AG04450 (cell line): ENCODE results near the gene FHIP2A. TPM values are rescaled to one million over a fixed set of nuclear protein-coding genes. Genes with fewer than 3 reads are reported as not detected.
"Not testable (repeated sequence)": the region's sequence is repeated elsewhere in the genome, so short reads cannot be mapped to it uniquely, and the experiment has no call there.

Experiments used
- CTCF ChIA-PET: fragments of 300-600, 350-600 bp; formaldehyde crosslinking; extraction: SDS; loops from one replicate; lab custom pipeline; 2022; ENCODE audit warnings: antibody characterized with exemption, inconsistent platforms; lab: Charles Lee
- POLR2A ChIA-PET: fragments of 350-600 bp; formaldehyde crosslinking; extraction: SDS; loops from one replicate; lab custom pipeline; 2021; ENCODE audit warnings: antibody characterized with exemption, inconsistent platforms; lab: Yijun Ruan, JAX
- DNase-seq: peaks from one replicate; pipeline ENCODE4 v3.0.0-alpha.2; 2011; ENCODE audit warnings: low read depth, low spot score
- H3K27ac ChIP-seq: one replicate; pipeline ENCODE4 v1.5.1; 2012; ENCODE audit warnings: low read depth, low read length, control low read depth
- H3K27me3 ChIP-seq: one replicate; pipeline ENCODE4 v1.6.0; 2012; ENCODE audit warnings: low read length; ENCODE audit not compliant: control insufficient read depth, insufficient read depth
- H3K4me3 ChIP-seq: 2 replicates; pipeline ENCODE4 v1.5.1; 2011; ENCODE audit warnings: mild to moderate bottlenecking, low read depth, low read length, control low read depth
- H3K9me3 ChIP-seq: 2 replicates; pipeline ENCODE4 v1.5.1; 2012; ENCODE audit warnings: low read length; ENCODE audit not compliant: control insufficient read depth, insufficient read depth
- CTCF ChIP-seq: IDR thresholded peaks from 2 replicates; pipeline ENCODE4 v1.5.1; 2011; ENCODE audit warnings: low read depth, low read length, control low read depth, inconsistent platforms
- polyA plus RNA-seq: library from polyadenylated mRNA; depleted of rRNA; stranded (reverse); fragments of >200 nt; gene quantifications from 2 replicates; pipeline ENCODE4 v1.2.3, GENCODE V29; 2011

The FHIP2A gene
- polyA plus RNA-seq, 1 experiment: 27.3 TPM

GRCh38 chr10:114837690-114838089, 16.1 kb downstream of the FHIP2A start:
- Histone ChIP-seq H3K9me3 (no peaks in the 10 kb centered on the region), H3K27me3 (no peaks in the 10 kb centered on the region), H3K27ac (no peak overlapping the region), H3K4me3 (no peak overlapping the region)
- TF ChIP-seq CTCF: no peak
- no peak for DNase-seq
- ChIA-PET POLR2A (no interaction called here), CTCF (interaction anchor here (1.1 to 1.6 kb wide), 2 partner anchors 16 to 366 kb away, joined by 4 read pairs; partner anchors contain the start of gene FHIP2A)

GRCh38 chr10:114839901-114840300, 18.3 kb downstream of the FHIP2A start:
- H3K4me3 ChIP-seq: no peak overlapping the region
- H3K27ac ChIP-seq: no peak overlapping the region
- ChIA-PET CTCF (interaction anchor here (0.6 to 0.7 kb wide), 2 partner anchors 75 to 130 kb away, joined by 3 to 6 read pairs; no protein-coding TSS in a partner anchor), POLR2A (interaction anchor here (0.7 kb wide), 2 partner anchors 157 to 270 kb away, joined by 7 to 8 read pairs; no protein-coding TSS in a partner anchor)
- no peak for TF ChIP-seq CTCF
- no peaks in the 10 kb centered on the region for H3K9me3 ChIP-seq
- DNase-seq: no peak
- no peaks in the 10 kb centered on the region for H3K27me3 ChIP-seq

GRCh38 chr10:114845978-114846693, 24.6 kb downstream of the FHIP2A start:
- Histone ChIP-seq H3K27ac (no peak overlapping the region), H3K9me3 (no peaks in the 10 kb centered on the region), H3K27me3 (no peaks in the 10 kb centered on the region), H3K4me3 (no peak overlapping the region)
- ChIA-PET POLR2A (no interaction called here), CTCF (no interaction called here)
- no peak for DNase-seq
- no peak for TF ChIP-seq CTCF

- DNase-seq, H3K9me3 ChIP-seq, H3K4me3 ChIP-seq, H3K27me3 ChIP-seq, POLR2A ChIA-PET, H3K27ac ChIP-seq: not testable (repeated sequence)
- CTCF ChIA-PET: interaction anchor here (0.6 to 0.7 kb wide), 2 partner anchors 61 to 231 kb away, joined by 3 read pairs; no protein-coding TSS in a partner anchor
Observed at GRCh38 chr10:114847517-114847916, 25.9 kb downstream of the FHIP2A start.

GRCh38 chr10:114849674-114850073, 28.1 kb downstream of the FHIP2A start:
- Histone ChIP-seq H3K9me3 (no peaks in the 10 kb centered on the region), H3K27ac (no peak overlapping the region), H3K27me3 (no peaks in the 10 kb centered on the region), H3K4me3 (no peak overlapping the region)
- TF ChIP-seq CTCF: no peak
- POLR2A ChIA-PET: no interaction called here
- CTCF ChIA-PET: interaction anchor here (0.9 kb wide), 1 partner anchor 28 kb away, joined by 3 read pairs; no protein-coding TSS in a partner anchor
- no peak for DNase-seq
